Fibroblast of skin of scalp (primary cell): ENCODE results near the gene SPDYC.
"Not testable (repeated sequence)": the region's sequence is repeated elsewhere in the genome, so short reads cannot be mapped to it uniquely, and the experiment has no call there.

Experiments
- DNase-seq: peaks from one replicate; pipeline ENCODE4 v3.0.0-alpha.2; 2013

The SPDYC gene

DNA sequence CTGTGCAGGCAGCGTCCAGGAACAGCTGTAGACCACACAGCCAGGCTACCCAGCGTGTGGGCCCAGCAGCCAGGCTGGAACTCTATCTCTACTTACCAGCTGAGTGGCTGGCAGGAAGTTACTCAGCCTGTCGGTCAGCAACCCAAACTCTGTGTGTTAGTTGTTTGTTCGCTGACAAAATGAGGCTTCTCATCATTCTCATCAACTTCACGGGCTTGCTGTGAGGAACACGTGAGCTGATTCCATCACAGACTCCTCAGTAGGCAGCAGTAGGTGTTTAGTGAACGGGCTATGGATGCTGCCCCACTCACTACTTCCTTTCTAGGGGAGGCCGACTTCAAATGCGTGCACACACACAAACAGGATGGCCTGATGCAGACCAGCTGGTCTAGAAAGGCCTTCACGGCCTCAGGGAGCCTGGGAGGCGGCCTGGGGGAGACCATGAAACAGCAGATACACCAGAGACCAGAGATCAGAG is 830 bp upstream of the SPDYC start:
- peak; percentile 38 for DNase-seq

DNA sequence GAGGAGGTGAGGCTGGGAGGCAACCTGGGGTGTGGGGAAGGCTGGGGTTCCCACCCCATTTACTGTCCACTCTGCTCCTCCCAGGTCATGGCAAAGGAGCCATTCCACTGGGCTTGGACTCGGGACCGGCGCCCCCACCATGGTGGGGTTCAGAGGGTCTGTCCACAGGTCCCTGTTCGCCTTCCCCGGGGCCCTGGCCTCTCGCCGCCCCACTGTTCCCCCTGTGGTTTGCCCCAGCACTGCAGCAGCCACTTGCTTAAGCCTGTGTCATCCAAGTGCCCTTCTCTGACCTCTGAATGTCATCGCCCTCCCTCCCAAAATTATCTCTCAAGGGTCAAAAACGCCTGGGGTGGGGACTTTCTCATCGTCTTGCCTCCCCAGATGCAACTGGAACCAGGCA is 2.6 kb downstream of the SPDYC start:
- no peak for DNase-seq

DNA sequence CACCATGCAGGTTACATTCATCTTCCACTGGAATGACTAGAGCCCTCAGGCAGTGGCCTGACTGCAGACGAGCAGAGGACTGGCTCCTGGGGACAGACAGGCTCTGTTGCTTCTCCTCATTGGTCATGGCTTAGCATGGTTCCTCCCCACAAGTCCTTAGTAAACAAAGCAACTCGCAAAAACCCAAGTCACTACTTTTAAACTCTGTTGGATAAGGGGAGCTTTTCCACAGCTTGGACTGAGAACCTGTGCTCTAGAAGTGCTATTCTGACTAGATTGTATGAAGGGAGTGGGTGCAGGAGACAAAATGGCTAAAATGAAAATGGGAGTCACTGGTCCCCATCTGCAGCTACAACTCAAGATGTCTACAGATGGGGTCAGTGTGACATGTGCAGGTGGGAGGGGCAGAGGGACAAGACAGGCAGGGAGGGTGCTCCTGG is 4.6 kb downstream of the SPDYC start:
- not testable (repeated sequence) for DNase-seq

DNA sequence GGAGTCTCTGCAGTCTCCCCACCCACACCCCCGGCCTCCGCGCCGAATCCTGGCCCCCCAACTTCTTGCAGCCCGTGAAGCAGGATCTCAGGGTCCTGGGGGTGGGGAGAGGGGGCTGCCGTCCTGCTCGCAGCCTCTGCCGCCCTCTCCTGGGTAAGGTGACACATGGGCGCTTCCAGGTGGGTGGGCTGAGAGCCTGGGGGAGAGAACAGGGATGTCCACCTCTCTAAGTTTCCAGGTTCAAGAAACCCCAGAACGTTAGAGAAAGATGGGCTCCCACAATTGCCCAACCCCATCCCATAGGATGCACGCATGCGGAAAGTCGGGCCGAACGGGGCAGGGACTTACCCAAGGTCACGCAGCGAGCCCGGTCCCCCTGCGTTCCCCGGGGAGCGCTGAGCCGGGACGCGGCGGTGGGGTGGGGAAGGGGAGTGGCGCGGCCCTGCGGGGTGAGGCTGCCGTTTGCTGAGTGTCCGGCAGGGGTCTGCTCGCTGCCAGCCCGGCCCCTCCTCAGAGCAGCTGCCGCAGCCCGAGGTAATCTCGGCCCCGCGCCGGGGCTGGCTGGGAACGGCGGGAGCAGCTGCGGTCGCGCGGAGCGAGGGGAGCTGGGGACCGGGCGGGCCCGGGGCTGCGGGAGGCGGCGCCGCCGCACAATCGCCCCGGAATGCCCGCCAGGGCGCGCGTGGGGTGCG is 11.0 kb downstream of the SPDYC start:
- DNase-seq, result peak; percentile 65

DNA sequence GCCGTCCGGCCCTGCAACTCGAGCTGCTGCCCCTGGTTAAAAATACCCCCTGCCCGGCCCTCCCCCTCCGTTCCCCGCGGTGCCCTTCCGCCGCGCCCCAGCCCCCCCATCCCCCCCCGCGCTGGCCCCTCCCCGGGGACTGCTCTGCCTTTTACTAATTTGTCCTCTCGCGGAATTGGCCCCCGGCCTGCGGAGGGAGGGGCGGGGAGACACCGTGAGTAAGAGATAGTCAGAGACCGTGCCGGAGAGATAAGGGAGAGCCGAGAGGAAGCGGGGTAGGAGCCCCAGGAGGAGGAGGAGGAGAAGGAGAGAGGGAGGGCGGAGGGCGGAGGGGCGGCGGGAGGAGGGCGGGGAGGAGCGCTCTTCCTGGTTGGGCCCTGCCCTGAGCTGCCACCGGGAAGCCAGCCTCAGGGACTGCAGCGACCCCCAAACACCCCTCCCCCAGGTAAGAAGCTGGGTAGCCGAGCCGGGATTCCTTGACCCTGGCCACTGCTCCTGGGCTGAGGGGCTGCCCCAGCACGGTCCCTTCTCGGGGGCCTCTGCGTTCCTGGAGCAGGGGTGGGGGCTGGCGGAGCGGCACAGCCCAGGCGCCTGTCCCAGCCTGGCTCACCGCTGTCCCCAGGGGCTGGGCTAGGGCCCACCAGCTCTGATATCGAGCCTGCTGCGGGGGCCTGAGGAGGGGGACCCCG is 11.7 kb downstream of the SPDYC start, which contains the start of gene CAPN1:
TSS of gene CAPN1 (plus strand) at position 360 of the 689 bp plus-strand sequence. CDS start 774 bp downstream, outside the sequence.
- DNase-seq, result peak; percentile 90

DNA sequence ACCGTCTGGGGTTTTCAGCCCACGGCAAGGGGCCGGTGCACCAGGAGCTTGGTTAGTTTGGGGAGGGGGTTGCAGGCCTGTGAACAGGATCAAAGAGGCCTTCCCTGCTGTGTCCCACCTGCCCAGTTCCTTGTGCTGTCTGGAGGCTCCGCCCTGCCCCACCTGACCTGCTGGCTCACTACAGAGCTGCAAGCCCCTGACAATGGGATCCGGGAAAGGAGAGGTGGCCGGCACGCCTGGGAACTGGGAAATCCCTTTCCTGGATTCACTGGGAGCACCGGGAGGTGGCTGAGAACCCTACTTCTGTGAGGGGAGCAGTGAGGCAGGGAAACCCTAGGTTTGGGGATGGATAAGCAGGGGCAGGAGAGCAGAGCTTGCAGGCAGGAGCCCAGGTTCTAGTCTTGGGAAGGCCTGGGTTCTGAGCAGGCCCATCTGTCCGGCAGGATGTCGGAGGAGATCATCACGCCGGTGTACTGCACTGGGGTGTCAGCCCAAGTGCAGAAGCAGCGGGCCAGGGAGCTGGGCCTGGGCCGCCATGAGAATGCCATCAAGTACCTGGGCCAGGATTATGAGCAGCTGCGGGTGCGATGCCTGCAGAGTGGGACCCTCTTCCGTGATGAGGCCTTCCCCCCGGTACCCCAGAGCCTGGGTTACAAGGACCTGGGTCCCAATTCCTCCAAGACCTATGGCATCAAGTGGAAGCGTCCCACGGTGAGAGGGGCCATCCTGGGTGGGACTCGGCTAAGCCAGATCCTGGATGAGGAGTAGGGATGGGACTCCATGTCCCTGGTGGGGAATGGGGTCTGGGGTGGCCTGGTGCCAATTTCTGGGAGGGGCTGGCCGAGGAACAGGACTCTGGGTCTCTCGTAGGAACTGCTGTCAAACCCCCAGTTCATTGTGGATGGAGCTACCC is 12.5 kb downstream of the SPDYC start:
- DNase-seq, result no peak

DNA sequence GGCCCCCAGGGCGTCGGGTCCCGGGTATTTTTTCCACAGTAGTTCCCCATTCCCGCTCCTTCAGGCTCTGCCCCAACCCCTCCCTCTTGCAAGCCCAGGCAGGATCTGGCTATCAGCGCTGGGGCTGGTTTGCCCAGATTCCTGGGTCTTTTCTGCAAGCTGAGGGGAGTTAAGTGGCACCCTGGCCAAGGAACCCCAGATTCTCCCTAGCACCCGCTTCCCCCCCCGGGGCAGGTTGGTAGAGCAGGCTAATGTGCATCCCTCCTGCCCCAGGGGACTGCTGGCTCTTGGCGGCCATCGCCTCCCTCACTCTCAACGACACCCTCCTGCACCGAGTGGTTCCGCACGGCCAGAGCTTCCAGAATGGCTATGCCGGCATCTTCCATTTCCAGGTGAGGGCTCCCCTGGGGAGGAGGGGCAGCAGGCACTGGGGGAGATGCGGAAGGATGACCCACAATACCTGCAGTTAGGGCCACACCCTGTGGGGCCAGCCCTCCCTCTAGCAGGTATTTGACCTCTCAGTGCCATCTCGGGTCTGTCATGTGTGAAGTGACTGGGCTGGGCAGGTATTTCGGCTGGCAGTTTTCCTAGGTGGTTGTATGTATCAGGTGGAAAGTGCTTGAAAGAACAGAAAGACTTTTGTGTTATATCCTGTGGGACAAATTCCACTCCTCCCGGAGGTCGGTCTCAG is 13.3 kb downstream of the SPDYC start:
- DNase-seq, result no peak

DNA sequence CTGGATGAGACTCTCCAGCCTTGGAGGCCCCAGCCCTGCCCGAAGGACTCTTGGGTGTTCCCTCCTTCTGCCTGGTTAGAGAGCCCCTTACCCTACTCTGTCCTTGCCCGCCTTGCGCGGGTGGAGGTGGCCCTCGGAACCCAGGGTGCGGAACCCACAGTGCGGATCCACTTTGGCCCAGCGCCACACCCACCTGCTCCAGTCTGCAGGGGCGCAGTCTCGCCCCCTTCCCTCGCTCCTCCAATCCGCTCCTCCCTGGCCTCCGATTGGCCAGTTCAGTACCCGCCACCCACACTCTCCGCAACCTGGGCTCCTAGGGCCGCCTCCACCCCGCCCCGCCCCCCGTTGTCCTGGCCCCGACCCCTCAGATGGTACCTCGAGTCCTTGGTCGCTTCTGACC is 14.1 kb downstream of the SPDYC start:
- no peak for DNase-seq

DNA sequence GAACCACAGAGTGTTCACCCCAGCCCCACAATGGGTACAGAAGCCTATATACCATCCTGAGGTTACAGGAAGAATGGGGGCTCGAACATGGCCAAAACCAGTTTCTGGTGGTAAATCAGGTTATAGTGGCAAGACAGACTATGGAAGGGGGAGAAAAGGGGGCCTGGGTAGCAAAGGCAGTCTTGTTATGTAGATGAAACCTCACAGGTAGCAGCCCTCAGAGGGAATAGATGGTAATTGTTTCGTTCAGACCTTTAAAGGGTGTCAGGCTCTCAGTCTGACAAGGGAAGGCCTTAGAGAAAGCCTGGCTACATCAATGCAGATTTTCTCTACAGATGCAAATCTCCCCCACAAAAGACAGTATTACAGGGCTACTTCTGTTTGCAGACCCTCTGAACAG is 15.1 kb downstream of the SPDYC start:
- no peak for DNase-seq

DNA sequence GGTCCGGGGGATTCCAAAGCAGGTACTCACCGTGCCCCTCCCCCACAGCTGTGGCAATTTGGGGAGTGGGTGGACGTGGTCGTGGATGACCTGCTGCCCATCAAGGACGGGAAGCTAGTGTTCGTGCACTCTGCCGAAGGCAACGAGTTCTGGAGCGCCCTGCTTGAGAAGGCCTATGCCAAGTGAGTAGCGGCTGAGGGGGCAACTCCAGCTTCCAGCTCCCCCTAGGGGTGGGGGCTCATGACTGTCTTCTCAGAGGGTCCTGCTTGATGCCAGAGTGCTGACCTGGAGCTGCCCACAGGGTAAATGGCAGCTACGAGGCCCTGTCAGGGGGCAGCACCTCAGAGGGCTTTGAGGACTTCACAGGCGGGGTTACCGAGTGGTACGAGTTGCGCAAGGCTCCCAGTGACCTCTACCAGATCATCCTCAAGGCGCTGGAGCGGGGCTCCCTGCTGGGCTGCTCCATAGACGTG is 15.9 kb downstream of the SPDYC start:
- no peak for DNase-seq

DNA sequence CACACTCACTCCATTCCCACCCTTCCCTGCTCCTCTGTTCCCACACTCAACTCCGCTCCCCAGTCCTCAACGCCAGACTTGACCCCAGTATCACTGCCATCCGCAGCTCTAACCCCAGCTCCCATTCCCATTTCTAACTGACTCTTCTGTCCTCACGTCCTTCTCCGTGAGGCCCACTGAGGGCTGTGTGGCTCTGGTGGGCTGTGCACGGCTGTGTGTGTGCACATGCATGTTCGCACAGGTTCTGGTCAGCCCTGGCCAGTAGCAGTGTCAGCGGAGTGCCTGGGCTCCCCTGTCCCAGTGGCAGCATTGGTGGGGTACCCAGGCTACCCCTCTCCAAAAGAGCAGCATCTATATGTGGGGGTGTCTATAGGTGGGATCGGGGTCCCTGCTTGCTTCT is 16.7 kb downstream of the SPDYC start:
- DNase-seq, result no peak

DNA sequence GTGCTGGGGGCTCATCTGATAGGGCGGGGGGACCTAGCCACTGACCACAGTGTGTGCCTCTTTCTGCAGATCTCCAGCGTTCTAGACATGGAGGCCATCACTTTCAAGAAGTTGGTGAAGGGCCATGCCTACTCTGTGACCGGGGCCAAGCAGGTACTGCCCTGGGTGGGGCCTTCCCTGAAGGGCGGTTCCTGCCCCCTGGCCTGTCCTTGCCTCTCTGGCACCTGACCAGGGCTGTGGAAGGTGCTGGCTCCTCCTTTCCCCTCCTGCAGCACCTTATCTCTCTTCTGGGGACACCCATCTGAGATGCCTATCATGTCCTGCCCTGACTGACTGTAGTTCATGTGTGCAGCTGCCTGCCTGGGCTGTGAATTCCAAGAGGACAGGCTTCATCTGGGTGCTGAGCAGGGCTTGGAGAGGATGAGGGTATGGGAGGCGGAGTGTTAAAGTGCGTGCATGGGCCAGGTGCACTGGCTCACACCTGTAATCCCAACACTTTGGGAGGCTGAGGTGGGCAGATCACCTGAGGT is 17.2 kb downstream of the SPDYC start:
- no peak for DNase-seq

DNA sequence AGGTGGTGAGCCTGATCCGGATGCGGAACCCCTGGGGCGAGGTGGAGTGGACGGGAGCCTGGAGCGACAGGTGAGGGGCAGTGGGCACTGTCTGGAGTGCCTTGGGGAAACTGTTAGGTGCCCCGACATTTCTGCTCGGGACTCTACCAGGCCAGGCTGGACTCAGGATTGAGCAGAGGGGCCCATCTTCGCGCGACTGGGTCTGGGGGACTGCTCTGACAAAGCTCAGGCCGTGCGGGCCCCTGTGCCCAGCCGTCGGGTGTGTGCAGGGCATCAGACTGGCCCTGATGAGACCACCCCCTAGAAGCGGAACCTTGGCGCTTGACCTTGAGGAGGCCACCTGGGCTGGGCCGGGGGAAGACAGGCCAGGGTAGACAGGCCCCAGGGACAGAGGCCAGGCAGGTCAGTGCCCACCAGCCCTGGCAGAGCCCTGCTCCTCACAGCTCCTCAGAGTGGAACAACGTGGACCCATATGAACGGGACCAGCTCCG is 18.0 kb downstream of the SPDYC start:
- no peak for DNase-seq

DNA sequence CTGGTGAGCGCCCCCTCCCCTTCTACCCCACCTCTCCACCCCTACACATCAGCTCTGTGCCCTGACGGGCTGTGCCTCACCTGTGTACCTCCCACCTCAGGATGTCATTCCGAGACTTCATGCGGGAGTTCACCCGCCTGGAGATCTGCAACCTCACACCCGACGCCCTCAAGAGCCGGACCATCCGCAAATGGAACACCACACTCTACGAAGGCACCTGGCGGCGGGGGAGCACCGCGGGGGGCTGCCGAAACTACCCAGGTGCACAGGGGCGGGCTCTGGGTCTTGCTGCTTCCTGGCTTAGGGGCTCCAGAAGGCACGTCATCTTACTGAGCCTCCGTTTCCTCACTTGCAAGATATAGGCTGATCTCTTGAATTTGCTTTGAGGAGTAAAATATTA is 18.5 kb downstream of the SPDYC start:
- DNase-seq, result no peak

DNA sequence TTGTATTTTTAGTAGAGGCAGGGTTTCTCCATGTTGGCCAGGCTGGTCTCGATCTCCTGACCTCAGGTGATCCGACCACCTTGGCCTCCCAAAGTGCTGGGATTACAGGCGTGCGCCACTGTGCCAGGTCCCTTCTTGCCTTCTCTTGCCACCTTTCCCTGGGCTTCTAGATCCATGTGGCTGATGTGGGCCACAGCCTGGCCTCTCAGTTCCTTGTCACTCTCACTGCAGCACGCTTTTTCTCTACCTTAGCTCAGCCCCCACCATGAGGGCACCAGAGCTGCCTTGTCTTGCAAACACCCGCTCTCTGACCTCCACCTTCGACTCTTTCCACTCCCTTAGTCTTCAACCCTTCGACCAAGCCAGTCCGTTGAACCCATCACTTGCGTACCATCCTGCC is 19.2 kb downstream of the SPDYC start:
- no peak for DNase-seq

DNA sequence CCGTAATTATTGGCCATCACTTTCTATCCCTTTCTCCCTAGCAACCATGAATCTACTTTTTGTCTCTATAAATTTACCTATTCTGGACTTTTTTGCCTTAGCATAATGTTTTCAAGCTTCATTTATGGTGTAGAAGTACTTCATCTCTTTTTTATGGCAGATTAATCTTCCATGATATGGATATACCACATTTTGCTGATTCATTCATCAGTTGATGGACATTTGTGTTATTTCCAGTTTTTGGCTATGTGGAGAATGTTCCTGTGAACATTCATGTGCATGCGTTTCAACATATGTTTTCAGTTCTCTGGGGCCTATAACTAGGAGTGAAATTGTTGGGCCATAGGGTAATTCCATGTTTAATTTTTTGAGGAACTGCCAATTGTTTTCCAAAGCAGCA is 24.5 kb downstream of the SPDYC start:
- no peak for DNase-seq

DNA sequence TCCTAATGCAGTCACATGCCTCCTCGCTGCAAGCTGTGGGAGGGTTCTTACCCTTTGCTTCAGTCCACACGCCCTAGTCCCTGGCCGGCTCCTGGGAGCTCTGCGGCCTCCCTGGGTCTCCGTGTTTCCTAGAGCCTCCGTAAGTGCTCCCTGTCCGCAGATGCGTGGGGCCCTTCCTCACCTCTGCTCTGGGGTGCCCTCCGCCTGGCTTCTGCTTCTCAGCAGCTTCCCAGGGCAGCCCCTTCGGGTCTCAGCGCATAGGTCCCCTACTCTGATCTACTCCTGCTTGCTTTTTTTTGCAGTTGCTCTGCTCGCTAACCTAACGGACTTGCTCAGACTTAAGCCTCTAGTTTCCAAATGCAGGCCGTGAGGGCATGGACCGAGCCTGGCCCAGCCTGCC is 34.1 kb downstream of the SPDYC start:
- no peak for DNase-seq

DNA sequence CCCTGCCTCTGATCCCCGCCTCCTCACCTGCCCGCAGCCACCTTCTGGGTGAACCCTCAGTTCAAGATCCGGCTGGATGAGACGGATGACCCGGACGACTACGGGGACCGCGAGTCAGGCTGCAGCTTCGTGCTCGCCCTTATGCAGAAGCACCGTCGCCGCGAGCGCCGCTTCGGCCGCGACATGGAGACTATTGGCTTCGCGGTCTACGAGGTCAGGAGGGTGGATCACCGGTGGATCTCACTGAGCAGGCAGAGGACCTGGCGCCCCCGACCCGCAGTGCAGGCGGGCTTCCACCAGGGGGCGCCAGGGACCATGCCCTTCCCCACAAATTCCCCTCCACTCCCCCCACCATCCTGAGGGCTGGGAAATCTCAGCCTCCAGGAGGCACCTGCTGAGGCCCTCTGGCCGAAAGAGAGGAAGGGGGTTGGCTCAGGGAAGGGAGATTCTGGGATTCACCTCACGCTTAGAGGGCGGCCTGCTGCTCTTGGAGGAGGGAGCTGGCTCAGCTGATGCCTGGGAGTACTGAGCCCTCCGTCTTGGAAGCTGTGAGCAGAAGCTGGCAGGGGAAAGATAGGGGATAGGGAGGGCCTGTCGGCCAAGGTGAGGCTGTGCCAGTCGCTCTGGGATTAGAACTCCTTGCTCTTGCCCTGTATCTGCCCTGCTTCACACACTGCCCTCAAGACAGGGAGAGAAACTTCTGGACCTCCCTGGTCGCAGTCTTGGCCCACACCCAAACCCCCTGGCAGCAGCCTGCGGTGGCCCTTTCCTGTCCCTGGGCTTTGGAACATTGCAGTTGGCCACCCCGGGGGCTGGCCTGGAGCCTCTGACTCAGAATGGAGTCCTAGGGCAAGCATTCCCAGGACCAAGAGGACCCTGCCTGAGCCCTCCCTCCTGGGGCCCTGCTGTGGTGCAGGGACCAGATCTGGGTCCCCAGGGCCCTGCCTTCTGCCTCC is 34.9 kb downstream of the SPDYC start:
- DNase-seq, result peak; percentile 31

DNA sequence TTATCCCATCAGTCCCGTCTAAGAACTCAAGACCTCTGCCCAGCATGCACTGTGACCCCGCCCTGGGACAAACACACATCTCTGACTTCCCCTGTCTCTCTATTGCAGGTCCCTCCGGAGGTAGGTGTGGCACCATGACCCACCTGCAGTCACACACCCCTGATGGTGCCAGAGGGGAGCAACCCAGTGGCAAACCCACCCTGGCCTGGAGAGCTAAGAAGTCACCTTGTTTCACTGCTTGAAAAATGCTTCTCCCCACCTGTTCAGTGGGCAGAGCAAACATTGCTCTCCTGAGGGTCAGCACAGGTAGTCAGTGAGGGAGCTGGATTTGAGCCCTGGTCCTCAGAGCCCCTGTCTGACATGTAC is 35.6 kb downstream of the SPDYC start:
- DNase-seq, result no peak

DNA sequence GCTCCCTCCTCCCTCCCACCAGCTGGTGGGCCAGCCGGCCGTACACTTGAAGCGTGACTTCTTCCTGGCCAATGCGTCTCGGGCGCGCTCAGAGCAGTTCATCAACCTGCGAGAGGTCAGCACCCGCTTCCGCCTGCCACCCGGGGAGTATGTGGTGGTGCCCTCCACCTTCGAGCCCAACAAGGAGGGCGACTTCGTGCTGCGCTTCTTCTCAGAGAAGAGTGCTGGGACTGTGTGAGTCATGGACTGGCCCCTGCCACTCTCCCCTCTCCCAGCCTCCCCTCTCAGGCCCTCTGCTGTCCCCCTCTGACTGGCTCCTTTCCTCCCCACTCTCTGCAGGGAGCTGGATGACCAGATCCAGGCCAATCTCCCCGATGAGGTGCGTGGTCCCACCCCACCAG is 36.4 kb downstream of the SPDYC start:
- no peak for DNase-seq

DNA sequence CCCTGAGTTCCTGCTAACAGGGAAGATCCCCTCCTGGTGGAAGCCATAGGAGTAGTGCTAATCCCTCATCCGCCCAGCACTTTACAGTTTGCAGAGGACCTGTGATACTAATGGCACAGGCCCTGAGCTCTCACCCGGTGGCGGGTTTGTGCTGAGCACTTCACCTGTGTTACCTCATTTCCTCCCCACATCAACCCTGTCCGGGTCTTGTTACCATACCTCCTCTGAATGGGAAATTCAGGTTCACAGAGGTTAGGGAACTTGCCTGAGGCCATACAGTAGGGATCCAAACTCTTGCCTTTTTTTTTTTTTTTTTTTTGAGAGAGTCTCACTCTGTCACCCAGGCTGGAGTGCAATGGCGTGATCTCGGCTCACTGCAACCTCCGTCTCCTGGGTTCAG is 36.9 kb downstream of the SPDYC start:
- no peak for DNase-seq
